GM10248 (cell line): ENCODE results near the gene ZNF334.

Experiments used
- CTCF ChIA-PET: fragments of 300-600 bp; sonication (Branson Sonifier 250); formaldehyde crosslinking; extraction: SDS; loops from one replicate; lab custom pipeline; 2021; ENCODE audit warnings: antibody characterized with exemption; lab: Yijun Ruan, JAX
- POLR2A ChIA-PET: fragments of 350-650 bp; sonication (Branson Sonifier 250); formaldehyde crosslinking; extraction: SDS; loops from one replicate; lab custom pipeline; 2020; ENCODE audit warnings: antibody characterized with exemption; lab: Yijun Ruan, JAX
- DNase-seq: peaks from one replicate; pipeline ENCODE4 v3.0.0; 2012; ENCODE audit errors: extremely low spot score
- CTCF ChIP-seq: IDR thresholded peaks from 2 replicates; pipeline ENCODE4 v1.5.1; 2012; ENCODE audit warnings: mild to moderate bottlenecking, low read depth; ENCODE audit errors: extremely low read depth, missing control alignments, control extremely low read depth

The ZNF334 gene

GRCh38 chr20:46505506-46505905 lies 7.9 kb downstream of the ZNF334 start:
- DNase-seq = no peak
- ChIA-PET CTCF (no interaction called here), POLR2A (no interaction called here)
- no peak for TF ChIP-seq CTCF

GRCh38 chr20:46501961-46502360 lies 11.4 kb downstream of the ZNF334 start:
- ChIA-PET POLR2A (no interaction called here), CTCF (no interaction called here)
- no peak for DNase-seq
- TF ChIP-seq CTCF = no peak

GRCh38 chr20:46501337-46501942 lies 11.9 kb downstream of the ZNF334 start:
- ChIA-PET POLR2A (no interaction called here), CTCF (no interaction called here)
- no peak for DNase-seq
- no peak for TF ChIP-seq CTCF

GRCh38 chr20:46494077-46494476 lies 19.3 kb downstream of the ZNF334 start:
- ChIA-PET CTCF (interaction anchor here (0.7 to 1.7 kb wide), 3 partner anchors 9 to 28 kb away, joined by 3 to 6 read pairs (median 5); no protein-coding TSS in a partner anchor), POLR2A (no interaction called here)
- no peak for TF ChIP-seq CTCF
- no peak for DNase-seq

GRCh38 chr20:46491354-46491753 lies 22.0 kb downstream of the ZNF334 start:
- CTCF ChIA-PET = interaction anchor here (1.7 kb wide), 1 partner anchor 189 kb away, joined by 3 read pairs; no protein-coding TSS in a partner anchor
- POLR2A ChIA-PET = no interaction called here
- no peak for DNase-seq
- TF ChIP-seq CTCF = no peak

- CTCF ChIA-PET = no interaction called here
- POLR2A ChIA-PET = no interaction called here
Measured at GRCh38 chr20:46488451-46488850, 24.9 kb downstream of the ZNF334 start.

More at GRCh38 chr20:46488451-46488850, 24.9 kb downstream of the ZNF334 start:
- TF ChIP-seq CTCF = no peak
- DNase-seq = no peak
